K562 (cell line): ENCODE measurements around the gene SLC44A1. TPM values are rescaled to one million over a fixed set of nuclear protein-coding genes. Genes with fewer than 3 reads are reported as not detected.

Experiments used
- ATAC-seq: fragments of 200-7000 bp; cut with Tn5 transposase; 3 replicates; pipeline ENCODE4 v1.9.1; 2020; ENCODE audit warnings: moderate library complexity
- BruUV-seq: library from RNA; stranded (reverse); fragments of 400-500 nt; replicated peaks from 2 replicates; lab custom pipeline; 2021; lab: Mats Ljungman, UMichigan
- CTCF ChIA-PET: fragments of 300-600 bp; formaldehyde crosslinking; extraction: SDS; loops from one replicate; lab custom pipeline; 2021; ENCODE audit warnings: low intra/inter-chr PET ratio; lab: Yijun Ruan, JAX
- POLR2A ChIA-PET: fragments of 300-600, 350-650 bp; sonication (Branson Sonifier 250); formaldehyde crosslinking; extraction: SDS; loops from one replicate; lab custom pipeline; 2021; ENCODE audit warnings: antibody characterized with exemption, inconsistent platforms; lab: Yijun Ruan, JAX
- DNase-seq, 4 experiments: peaks; one replicate each; pipeline versions ENCODE4 v3.0.0 to v3.0.0-alpha.2; 2011 to 2018; ENCODE audit warnings: low spot score in 3 of 4, mixed read lengths in 3 of 4; ENCODE audit errors: extremely low read depth in 1 of 4
- FAIRE-seq: peaks from 2 replicates; lab custom pipeline; 2011; peaks lifted over from hg19 to GRCh38; lab: Jason Lieb, UNC
- H2AFZ ChIP-seq: 2 replicates; pipeline ENCODE4 v1.6.0; 2011; ENCODE audit warnings: low read depth, low read length, control low read depth, inconsistent platforms
- H3K27ac ChIP-seq: fragments of 200-600 bp; 3 replicates; pipeline ENCODE4 v1.8.0; 2011; ENCODE audit warnings: low read depth, mild to moderate bottlenecking, control low read depth, inconsistent platforms, low read length, moderate library complexity, mixed read lengths; ENCODE audit errors: extremely low read depth
- H3K27me3 ChIP-seq, 2 experiments: fragments of 300-600 bp in 1 of 2; 2 replicates in 1 of 2; 3 replicates in 1 of 2; pipeline versions ENCODE4 v1.6.0 to v1.8.0; 2011; ENCODE audit warnings: inconsistent platforms in 2 of 2, low read length in 2 of 2, mild to moderate bottlenecking in 1 of 2, mixed read lengths in 1 of 2, moderate library complexity in 1 of 2; ENCODE audit not compliant: control insufficient read depth in 2 of 2, insufficient read depth in 2 of 2
- H3K36me3 ChIP-seq: fragments of 300-600 bp; 3 replicates; pipeline ENCODE4 v1.8.0; 2011; ENCODE audit warnings: mild to moderate bottlenecking, low read length, inconsistent platforms; ENCODE audit not compliant: control insufficient read depth, insufficient read depth
- H3K4me1 ChIP-seq, 2 experiments: fragments of 200-600 bp in 1 of 2; replicated peaks in 1 of 2; 2 replicates in 1 of 2; 3 replicates in 1 of 2; pipeline versions ENCODE4 v1.5.1 to v1.8.0; 2011; ENCODE audit warnings: inconsistent platforms in 2 of 2, low read length in 2 of 2, mild to moderate bottlenecking in 1 of 2, mixed read lengths in 1 of 2, moderate library complexity in 1 of 2; ENCODE audit not compliant: control insufficient read depth in 2 of 2, insufficient read depth in 2 of 2
- H3K4me2 ChIP-seq: 2 replicates; pipeline ENCODE4 v1.6.1; 2011; ENCODE audit warnings: low read length, control low read depth, inconsistent platforms, mixed read lengths; ENCODE audit not compliant: insufficient read depth
- H3K4me3 ChIP-seq: fragments of 200-600 bp; sonication (generic), shearing (Covaris generic); 2 replicates; pipeline ENCODE4 v1.5.1; 2016; ENCODE audit warnings: control low read depth, inconsistent platforms
- H3K79me2 ChIP-seq: fragments of 200-600 bp; 3 replicates; pipeline ENCODE4 v1.8.0; 2011; ENCODE audit warnings: low read length, inconsistent platforms; ENCODE audit not compliant: control insufficient read depth, insufficient read depth
- H3K9ac ChIP-seq, 2 experiments: 2 replicates each; pipeline versions ENCODE4 v1.6.0 to v1.6.1; 2011; ENCODE audit warnings: low read depth in 2 of 2, low read length in 2 of 2, control low read depth in 1 of 2, inconsistent platforms in 1 of 2, mild to moderate bottlenecking in 1 of 2, mixed read lengths in 1 of 2; ENCODE audit not compliant: insufficient read depth in 1 of 2
- H3K9me1 ChIP-seq: one replicate; pipeline ENCODE4 v1.6.0; 2011; ENCODE audit warnings: inconsistent platforms, mild to moderate bottlenecking, low read length, moderate library complexity; ENCODE audit not compliant: control insufficient read depth, insufficient read depth
- H3K9me3 ChIP-seq: replicated peaks from 2 replicates; pipeline ENCODE4 v1.5.1; 2011; ENCODE audit warnings: low read depth, low read length, inconsistent platforms; ENCODE audit not compliant: control insufficient read depth, insufficient read depth
- H4K20me1 ChIP-seq: replicated peaks from 2 replicates; pipeline ENCODE4 v1.6.1; 2011; ENCODE audit warnings: low read length, inconsistent platforms, mixed read lengths; ENCODE audit not compliant: control insufficient read depth, insufficient read depth
- AFF1 ChIP-seq, 2 experiments: fragments of 450-650 bp; IDR thresholded peaks; 2 replicates each; pipeline ENCODE4 v1.6.1; 2018; ENCODE audit warnings: mild to moderate bottlenecking in 2 of 2, low read depth in 1 of 2; ENCODE audit not compliant: partially characterized antibody in 2 of 2
- E2F8 ChIP-seq: fragments of 450-650 bp; IDR thresholded peaks from 2 replicates; pipeline ENCODE4 v1.7.1; 2018; ENCODE audit warnings: mild to moderate bottlenecking, low read depth; ENCODE audit not compliant: partially characterized antibody
- HDAC3 ChIP-seq: fragments of 450-650 bp; IDR thresholded peaks from 2 replicates; pipeline ENCODE4 v1.6.1; 2018; ENCODE audit warnings: borderline replicate concordance, mild to moderate bottlenecking, moderate library complexity; ENCODE audit not compliant: partially characterized antibody
- KDM1A ChIP-seq, 2 experiments: fragments of 450-650 bp; IDR thresholded peaks; 2 replicates each; pipeline ENCODE4 v1.6.1; 2016; ENCODE audit warnings: mild to moderate bottlenecking in 2 of 2
- NCOA2 ChIP-seq, 2 experiments: fragments of 450-650 bp; IDR thresholded peaks; 2 replicates each; pipeline ENCODE4 v1.6.1; 2018; ENCODE audit warnings: mild to moderate bottlenecking in 2 of 2, moderate library complexity in 1 of 2; ENCODE audit not compliant: partially characterized antibody in 2 of 2
- RAD21 ChIP-seq, 2 experiments: fragments of 250-450 bp in 1 of 2; fragments of 450-650 bp in 1 of 2; sonication (Bioruptor Pico) in 1 of 2; formaldehyde crosslinking in 1 of 2; IDR thresholded peaks in 1 of 2; conservative IDR thresholded peaks in 1 of 2; 2 replicates each; pipeline versions ENCODE4 v1.4.0 to v1.8.0; 2020 to 2022; ENCODE audit warnings: mild to moderate bottlenecking in 2 of 2, moderate library complexity in 1 of 2
- SNIP1 ChIP-seq: fragments of 450-650 bp; IDR thresholded peaks from 2 replicates; pipeline ENCODE4 v1.7.1; 2017; ENCODE audit warnings: low read depth, mild to moderate bottlenecking
- ZNF347 ChIP-seq: fragments of 450-650 bp; formaldehyde crosslinking; IDR thresholded peaks from 2 replicates; pipeline ENCODE4 v1.4.0; 2020; ENCODE audit warnings: low read depth, mild to moderate bottlenecking, moderate library complexity
- WGBS: fragments of 100-300 bp; shearing (Covaris generic); methylation state at CpG from one replicate; pipeline ENCODE4 v1.1.6; 2016; ENCODE audit warnings: low coverage, mixed read lengths; ENCODE audit not compliant: insufficient coverage; ENCODE audit errors: missing lambda C conversion rate; 5-methylcytosine and 5-hydroxymethylcytosine counted together
- in situ Hi-C: fragments of 300-500 bp; cut with MboI; formaldehyde crosslinking; loops from 4 replicates; pipeline ENCODE4 v1.15.0; 2018; ENCODE audit warnings: inconsistent platforms, mixed read lengths
- intact Hi-C: fragments of 100-400 bp; cut with micrococcal nuclease; formaldehyde crosslinking; loops from 2 replicates; pipeline ENCODE4 v1.14.2; 2022
- polyA plus RNA-seq, 8 experiments: library from polyadenylated mRNA; depleted of rRNA in 4 of 8; stranded (reverse) in 5 of 8; unstranded in 3 of 8; fragments of >200 nt; fragmentation: Nextera tagmentation in 2 of 8; fragmentation: Illumina TruSeq in 1 of 8; extraction: Ambion mirVana in 2 of 8; extraction: Trizol in 1 of 8; gene quantifications; 2 replicates each; pipeline versions ENCODE4 v1.2.1 to v1.2.3, GENCODE V29; 2011 to 2014; ENCODE audit warnings: inconsistent platforms in 1 of 8, missing spikeins in 1 of 8
- total RNA-seq, 7 experiments: library from RNA; depleted of rRNA in 6 of 7; stranded (reverse); fragments of >200 nt in 6 of 7; fragmentation: Illumina TruSeq in 2 of 7; extraction: Trizol in 2 of 7; gene quantifications; 2 replicates each; pipeline versions ENCODE4 v1.2.1 to v1.2.3, GENCODE V29; 2011 to 2021; ENCODE audit warnings: low replicate concordance in 1 of 7

SLC44A1 gene
- total and polyA plus RNA-seq, 9 of the 15 experiments (the other 6 are each of a cell fraction or from before 2014, with no cell fraction given): 0.11 to 0.59 (median 0.30) TPM

GRCh38 chr9:105369911-105370310, 125.5 kb downstream of the SLC44A1 start:
- no peaks in the 10 kb centered on the region for H4K20me1 ChIP-seq
- no peak overlapping the region for H3K9ac ChIP-seq
- H3K9me1 ChIP-seq: no peaks in the 10 kb centered on the region
- H3K27ac ChIP-seq: no peak overlapping the region
- intact Hi-C loops: no loop called here
- in situ Hi-C loops: no loop called here
- H3K4me1 ChIP-seq: no peaks in the 10 kb centered on the region
- H3K9me3 ChIP-seq: no peaks in the 10 kb centered on the region
- FAIRE-seq (no peak), ATAC-seq (no peak), DNase-seq (no peak)
- no peak overlapping the region for H2AFZ ChIP-seq
- no peaks in the 10 kb centered on the region for H3K27me3 ChIP-seq
- H3K36me3 ChIP-seq: no peaks in the 10 kb centered on the region
- no TSS peak for BruUV-seq
- H3K4me3 ChIP-seq: no peak overlapping the region
- 0% methylated on average over 3 of the region's 3 CpGs for WGBS
- ChIA-PET POLR2A (interaction anchor here (1.1 kb wide), 1 partner anchor 9 kb away, joined by 3 read pairs; no protein-coding TSS in a partner anchor), CTCF (no interaction called here)
- H3K4me2 ChIP-seq: no peak overlapping the region
- TF ChIP-seq RAD21 (CRISPR knock-in tag; conservative IDR thresholded peaks at IDR 0.05 in 1 of 2, IDR thresholded peaks at IDR 0.05 in 1 of 2): 0 out of 4 replicates have a peak, but pooled peaks of 1 of the 2 experiments have one; percentile 8
- TF ChIP-seq HDAC3: no peak
- no peaks in the 10 kb centered on the region for H3K79me2 ChIP-seq

GRCh38 chr9:105373723-105374122, 129.3 kb downstream of the SLC44A1 start:
- H2AFZ ChIP-seq: no peak overlapping the region
- H3K27me3 ChIP-seq: peaks cover 0 to 5% of the 10 kb centered on the region in 2 experiments; a peak in 3 of 5 replicates
- ATAC-seq (no peak; the same call in 2 of the 3 replicates), DNase-seq (no peak), FAIRE-seq (no peak)
- H3K79me2 ChIP-seq: no peaks in the 10 kb centered on the region
- CTCF ChIA-PET: no interaction called here
- H3K9me1 ChIP-seq: no peaks in the 10 kb centered on the region
- in situ Hi-C loops: no loop called here
- H4K20me1 ChIP-seq: no peaks in the 10 kb centered on the region
- H3K9ac ChIP-seq: no peak overlapping the region
- H3K4me1 ChIP-seq: no peaks in the 10 kb centered on the region
- POLR2A ChIA-PET: interaction anchor here (2.2 kb wide), 1 partner anchor 11 kb away, joined by 7 read pairs; no protein-coding TSS in a partner anchor
- H3K4me3 ChIP-seq: no peak overlapping the region
- no TSS peak for BruUV-seq
- H3K4me2 ChIP-seq: no peak overlapping the region
- no peaks in the 10 kb centered on the region for H3K36me3 ChIP-seq
- WGBS: 0% methylated on average over 1 of the region's 1 CpG
- H3K9me3 ChIP-seq: no peaks in the 10 kb centered on the region
- no peak overlapping the region for H3K27ac ChIP-seq
- intact Hi-C loops: no loop called here
- TF ChIP-seq SNIP1 (no peak), E2F8 (no peak), NCOA2 (IDR thresholded peaks at IDR 0.05; ENCODE audit: partially characterized antibody in 2 of 2) (no peak), AFF1 (IDR thresholded peaks at IDR 0.05; ENCODE audit: low read depth in 1 of 2, partially characterized antibody in 2 of 2) (no peak), KDM1A (IDR thresholded peaks at IDR 0.05) (no peak), ZNF347 (CRISPR knock-in tag) (no peak)
